GM19025 (cell line): ENCODE results near the gene COL23A1.
"Not testable (repeated sequence)": the region's sequence is repeated elsewhere in the genome, so short reads cannot be mapped to it uniquely, and the experiment has no call there.

Experiments
- ATAC-seq: cut with Tn5 transposase; IDR thresholded peaks from one replicate; pipeline ENCODE4 v1.9.1; 2021; ENCODE audit warnings: mild to moderate bottlenecking, low read depth, moderate library complexity; ENCODE audit not compliant: unreplicated experiment

The COL23A1 gene

GRCh38 chr5:178486878-178487512 is 103.2 kb downstream of the COL23A1 start:
- ATAC-seq, result not testable (repeated sequence)

- ATAC-seq, result no peak
Measured at GRCh38 chr5:178486239-178486641, 104.0 kb downstream of the COL23A1 start.

- ATAC-seq, result no peak
Measured at GRCh38 chr5:178483620-178484019, 106.6 kb downstream of the COL23A1 start.

DNA sequence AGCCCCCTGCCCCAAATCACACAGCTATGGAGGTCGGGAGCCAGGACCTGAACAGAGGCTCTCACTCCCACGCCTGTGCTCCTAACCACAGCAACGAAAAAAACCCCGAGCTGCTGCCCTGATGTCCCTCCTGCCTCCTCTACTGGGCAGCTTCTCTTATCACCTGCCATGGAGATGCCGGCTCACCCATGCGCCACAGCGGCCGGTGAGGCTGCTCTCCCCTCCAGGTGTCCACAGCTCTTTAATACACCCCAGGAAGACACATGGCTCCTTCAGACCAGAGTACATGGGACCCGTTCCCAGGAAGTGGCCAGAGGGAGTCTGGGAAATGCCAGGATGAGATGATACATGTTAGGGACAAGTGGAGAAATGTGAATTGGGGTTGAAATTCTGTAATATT is 110.9 kb downstream of the COL23A1 start:
- ATAC-seq, result no peak

DNA sequence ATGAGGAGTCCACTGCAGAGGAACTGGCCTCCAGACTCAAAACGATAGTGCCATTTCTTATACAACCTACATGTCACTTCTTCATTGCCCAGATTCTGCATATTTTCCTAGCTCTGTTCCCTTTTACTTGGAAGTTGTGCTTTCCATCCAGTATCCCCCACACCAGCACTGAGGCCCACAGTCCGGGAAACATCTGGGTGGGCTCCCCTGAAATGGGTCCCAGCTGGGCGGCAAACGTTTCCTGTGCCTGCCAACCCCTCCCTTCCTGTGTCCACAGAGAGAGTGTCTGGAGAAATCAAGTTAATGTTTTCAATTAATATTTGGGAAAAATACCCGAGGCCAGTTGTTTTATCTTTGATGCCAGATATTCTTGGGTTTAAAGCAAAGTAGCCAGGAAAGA is 111.8 kb downstream of the COL23A1 start:
- ATAC-seq, result no peak

DNA sequence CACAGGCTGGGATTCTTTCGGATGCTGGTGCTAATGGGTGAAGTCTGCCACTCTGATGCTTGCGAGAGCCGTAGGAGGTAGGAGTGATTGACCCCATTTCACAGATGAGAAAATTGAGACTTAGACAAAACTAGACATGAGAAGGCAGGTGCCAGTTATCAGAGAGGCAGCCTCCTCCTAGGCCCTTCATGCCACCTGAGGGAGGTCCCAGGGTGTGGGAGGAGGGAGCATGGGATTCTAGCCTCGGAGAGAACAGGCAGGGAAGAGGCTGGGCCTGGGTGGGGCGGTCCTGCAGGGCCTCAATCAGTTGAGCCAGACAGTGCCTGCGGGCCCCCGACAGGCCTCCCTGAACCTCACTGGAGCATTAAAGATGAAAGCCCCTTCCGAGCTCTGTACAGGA is 112.4 kb downstream of the COL23A1 start:
- ATAC-seq, result no peak

DNA sequence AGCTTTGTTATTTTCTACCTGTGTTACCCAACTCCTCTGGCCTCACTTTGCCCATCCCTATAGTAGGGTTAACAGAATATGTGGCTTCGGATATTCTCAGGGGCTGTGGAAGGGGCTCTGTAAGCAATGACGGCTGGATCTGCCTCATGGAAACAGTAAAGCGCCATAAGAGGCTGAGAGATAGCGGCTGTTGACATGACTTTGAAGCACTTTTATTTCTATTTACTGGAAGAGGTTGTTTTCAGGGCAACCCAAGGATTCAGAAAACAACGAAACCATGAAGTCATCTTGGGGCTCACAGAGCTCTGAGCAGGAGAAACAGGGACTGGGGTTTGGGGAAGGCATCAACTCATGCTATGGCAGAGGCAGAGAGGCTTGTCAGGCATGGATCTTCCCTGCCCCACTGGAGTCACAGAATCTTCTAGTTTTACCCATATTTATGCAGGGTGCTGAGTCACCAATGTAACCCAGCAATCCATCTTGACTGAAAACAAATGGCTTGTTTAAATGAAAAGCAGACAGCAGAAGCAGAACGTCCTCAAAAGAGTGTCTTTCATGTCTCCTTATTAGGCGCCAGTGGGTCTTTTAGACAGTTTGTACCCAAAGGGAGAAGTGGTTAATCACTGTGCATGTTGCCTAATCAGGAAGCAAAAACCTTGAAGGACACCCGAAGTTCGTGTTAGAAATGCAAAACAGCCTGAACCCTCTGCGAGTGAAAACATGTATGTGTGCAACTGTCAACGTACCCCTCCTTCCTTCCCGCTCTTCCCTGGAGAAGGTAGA is 113.0 kb downstream of the COL23A1 start:
- ATAC-seq, result no peak

DNA sequence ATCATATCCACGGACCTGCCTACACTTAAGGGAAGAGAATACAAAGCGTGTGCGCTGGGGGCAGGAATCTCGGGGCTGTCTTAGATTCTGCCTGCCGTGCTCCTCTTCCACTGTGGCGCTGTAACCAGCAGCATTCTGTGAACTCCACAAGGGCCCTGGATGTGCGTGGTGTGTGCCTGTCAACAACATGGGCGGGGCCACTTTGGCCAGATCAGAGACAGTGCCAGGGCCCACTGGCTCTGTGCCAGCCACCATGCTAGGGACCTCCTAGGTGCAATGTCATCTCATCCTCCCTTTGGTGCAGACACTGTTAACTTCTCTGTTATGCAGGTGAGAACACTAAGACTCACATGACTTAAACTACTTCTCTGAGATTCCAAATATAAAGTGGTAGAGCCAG is 113.7 kb downstream of the COL23A1 start:
- no peak for ATAC-seq

DNA sequence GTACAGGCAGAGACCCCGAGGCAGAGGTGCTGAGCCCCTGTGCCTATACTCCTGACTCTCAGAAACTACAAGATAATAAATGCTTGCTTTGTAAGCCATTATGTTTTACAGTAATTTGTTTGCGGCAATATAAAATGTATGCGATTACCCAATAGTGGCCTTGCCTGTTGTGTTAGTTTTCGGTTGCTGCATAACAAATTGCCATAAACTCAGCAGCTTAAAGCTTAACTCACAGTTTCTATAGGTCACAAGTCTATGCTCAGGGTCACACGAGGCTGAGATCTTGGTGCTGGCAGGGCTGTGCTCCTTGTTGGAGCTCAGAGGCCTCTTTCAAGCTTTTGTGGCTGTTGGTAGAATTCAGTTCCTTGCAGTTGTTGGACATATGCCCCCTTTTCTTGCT is 114.8 kb downstream of the COL23A1 start:
- no peak for ATAC-seq

DNA sequence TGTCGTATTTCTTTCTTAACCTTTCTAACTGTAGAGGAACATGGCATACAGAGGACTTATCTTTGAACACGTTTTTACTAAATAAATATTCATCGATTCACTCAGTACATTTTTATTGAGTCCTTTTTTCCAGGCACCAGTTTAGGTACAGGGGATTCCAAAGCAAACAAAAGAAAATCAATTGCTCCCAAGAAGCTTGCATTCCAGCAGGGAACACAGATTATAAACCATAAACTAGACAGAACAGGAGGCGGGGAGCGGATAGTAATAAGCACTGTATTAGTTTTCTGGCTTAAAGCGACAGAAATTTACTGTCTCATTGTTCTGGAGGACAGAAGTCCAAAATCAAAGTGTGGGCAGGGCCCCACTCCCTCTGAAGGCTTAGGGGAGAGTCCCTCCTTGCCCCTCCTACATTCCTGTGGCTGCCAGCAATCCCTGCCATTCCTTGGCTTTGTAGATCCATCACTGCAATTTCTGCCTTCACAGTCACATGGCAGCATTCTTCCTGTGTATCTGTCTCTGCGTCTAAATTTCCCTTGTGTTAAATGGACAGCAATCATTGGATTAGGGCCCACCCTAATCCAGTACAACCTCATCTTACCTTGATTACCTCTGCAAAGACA is 115.5 kb downstream of the COL23A1 start:
- no peak for ATAC-seq

DNA sequence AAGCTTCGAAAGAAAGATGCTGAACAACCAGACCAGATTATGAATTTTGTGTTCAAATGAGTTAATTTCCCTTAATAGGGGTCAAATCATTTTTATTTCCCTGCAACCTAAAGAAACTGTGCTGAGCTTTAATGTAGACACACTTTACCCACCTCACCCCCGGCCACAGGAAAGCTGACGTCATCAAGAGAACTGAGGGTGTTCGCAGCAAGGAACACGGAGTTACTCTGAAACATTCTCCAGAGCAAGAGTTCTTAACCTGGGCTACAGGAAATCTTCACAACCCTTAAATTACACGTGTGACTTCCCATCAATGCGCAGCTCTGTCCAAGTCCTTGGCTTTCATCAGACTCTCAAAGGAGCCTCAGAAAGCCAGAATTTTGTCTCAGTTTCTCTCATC is 116.3 kb downstream of the COL23A1 start:
- no peak for ATAC-seq

DNA sequence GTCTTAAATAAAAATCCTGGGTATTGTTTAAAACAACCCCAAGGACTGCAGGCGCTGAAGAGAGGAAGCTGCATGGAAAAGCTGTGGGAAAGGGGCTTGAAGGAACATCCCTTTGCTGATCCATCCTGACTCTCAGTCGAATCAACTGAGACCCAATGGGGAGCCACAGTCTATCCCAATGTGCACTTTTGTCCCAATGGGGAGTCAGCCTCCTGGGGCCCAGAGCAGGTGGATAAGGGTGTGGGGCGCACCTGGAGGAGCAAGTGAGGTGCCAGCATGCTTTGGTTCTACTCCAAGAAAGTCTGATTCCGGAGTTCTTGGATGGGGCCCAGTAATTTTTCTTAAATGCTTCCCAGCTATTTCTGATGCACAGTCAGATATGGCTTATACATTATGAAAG is 118.1 kb downstream of the COL23A1 start:
- no peak for ATAC-seq

- no peak for ATAC-seq
Measured at GRCh38 chr5:178471711-178472110, 118.5 kb downstream of the COL23A1 start.

- ATAC-seq, result no peak
Measured at GRCh38 chr5:178470760-178471025, 119.5 kb downstream of the COL23A1 start.

DNA sequence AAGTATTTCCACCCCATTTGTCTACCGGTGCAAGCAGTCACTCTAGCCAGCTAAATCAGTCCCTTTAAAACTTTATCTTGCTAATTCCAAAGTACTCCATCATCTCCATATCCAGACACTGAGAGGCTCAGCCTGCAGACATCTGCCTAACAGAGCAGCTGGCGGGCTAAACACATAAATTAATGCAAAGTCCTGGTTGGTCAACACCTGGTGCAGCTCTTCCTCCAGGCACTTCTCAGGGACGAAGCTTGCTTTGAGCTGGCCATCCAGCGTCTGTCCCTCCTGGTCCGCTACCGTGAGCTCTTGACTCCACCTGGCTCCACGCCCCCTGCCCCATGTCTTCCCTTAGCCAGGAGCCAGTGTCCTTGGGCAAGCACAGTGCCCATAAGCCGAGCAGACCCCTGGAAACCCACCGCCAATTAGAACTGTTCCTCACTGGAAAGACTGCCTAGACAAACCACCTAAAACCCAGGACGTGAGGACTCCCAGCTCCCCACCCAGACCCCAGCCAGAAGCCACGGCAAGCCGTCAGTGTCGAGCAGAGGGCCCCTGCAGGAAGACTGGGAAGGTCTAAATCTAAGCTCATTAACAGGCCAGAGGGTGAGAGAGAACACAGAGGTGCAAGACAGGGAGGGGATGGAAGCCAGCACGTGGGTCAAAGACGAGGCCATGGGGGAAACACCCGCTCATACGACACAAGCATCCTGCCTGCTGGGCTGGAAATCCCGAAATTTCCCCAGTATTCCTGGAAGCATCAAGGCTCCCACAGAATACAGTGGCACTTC is 120.0 kb downstream of the COL23A1 start:
- no peak for ATAC-seq

- ATAC-seq, result no peak
Measured at GRCh38 chr5:178469011-178469974, 120.9 kb downstream of the COL23A1 start.

- ATAC-seq, result no peak
Measured at GRCh38 chr5:178468196-178468685, 122.0 kb downstream of the COL23A1 start.

DNA sequence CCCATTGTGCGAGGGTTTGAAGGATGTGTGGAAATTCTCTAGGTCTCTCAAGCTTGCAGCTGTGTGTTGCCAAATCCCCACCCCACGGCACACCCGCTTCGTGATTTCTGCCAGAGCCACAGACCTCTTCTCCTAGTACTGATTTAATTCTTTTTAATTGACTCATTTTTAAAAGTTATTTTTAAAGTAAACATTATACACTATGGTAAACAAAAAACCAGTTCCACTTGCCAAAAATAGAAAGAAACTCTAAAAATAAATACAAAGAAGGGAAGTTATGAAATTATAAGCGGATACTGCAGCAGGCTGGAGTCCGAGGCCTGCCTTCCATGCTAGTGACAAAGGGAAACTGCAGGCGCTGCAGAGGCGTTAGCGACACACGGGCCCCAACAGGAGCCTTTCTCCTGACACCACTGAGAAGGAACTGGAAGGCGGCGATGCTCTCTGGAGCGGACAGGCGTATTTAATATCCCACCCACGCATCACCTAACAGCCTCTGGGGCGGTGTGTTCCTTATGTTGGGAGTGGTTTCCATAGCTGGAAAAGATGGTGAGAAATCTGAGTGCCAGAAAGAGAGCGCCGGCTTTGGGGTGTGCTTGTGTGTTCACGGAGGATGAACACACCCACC is 122.5 kb downstream of the COL23A1 start:
- no peak for ATAC-seq

DNA sequence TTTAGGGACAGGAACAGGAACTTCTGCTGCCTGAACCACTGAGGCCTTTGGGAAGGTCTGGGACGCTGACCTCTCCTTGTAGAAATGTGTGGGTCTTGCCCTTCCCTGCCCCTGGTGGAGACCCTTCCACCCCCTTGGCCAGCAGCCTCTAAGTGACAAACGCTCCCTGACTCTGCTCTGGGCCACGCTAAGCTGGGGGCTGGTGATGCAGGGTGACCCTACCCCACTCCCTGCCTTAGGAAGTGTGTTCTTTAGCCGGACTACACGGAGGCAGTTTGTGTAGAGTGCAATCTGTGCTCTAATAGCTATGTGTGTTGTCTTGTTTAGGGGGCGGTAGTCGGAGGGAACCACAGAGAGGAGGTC is 123.0 kb downstream of the COL23A1 start:
- ATAC-seq, result no peak

- no peak for ATAC-seq
Measured at GRCh38 chr5:178466342-178466741, 123.9 kb downstream of the COL23A1 start.
